GM18909 (cell line): Measurements from ENCODE around the gene PKP3.
"Not testable (repeated sequence)": the region's sequence is repeated elsewhere in the genome, so short reads cannot be mapped to it uniquely, and the experiment has no call there.

Source experiments
- ATAC-seq: cut with Tn5 transposase; IDR thresholded peaks from one replicate; pipeline ENCODE4 v1.9.1; 2021; ENCODE audit warnings: mild to moderate bottlenecking; ENCODE audit not compliant: unreplicated experiment, poor library complexity

Gene PKP3

DNA sequence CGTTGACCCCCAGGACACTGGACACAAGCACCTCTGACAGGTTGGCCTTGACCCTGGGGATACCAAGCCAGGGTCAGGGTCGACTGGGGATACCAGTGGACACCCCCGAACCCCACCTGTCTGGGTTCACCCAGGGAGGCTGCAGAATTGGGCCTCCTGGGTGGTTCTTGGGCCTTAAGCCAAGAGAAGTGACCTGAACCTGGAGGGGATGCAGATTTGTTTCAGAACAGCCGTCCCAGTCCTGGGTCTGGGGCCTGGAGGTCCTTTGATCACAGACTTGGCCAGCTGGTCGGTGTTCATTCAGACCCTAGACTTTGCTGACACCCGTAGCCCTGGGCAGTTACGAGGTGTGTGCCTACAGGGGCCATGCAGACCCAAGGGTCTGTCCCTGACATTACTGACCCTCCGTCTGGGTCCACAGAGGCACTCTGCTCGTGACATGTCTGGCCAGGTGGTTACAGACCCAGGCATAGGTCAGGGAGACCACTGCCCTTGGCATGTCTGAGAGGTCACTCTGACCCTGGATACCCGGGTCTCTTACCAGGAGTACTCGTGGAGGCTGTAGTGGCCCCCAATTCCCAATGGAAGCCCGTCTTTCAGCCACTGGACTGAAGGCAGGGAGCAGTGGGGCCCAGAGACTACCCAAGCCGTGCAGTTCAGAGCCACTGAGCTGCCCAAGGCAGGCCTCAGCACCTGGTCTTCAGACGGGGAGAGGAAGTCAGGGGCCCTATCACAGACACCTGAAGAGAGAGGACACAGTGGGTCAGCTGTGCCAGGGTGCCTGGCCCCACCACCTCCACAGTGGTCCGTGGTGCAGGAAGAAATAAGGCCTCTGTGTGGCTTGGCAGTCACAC is 14.4 kb downstream of the PKP3 start:
- ATAC-seq, result no peak

DNA sequence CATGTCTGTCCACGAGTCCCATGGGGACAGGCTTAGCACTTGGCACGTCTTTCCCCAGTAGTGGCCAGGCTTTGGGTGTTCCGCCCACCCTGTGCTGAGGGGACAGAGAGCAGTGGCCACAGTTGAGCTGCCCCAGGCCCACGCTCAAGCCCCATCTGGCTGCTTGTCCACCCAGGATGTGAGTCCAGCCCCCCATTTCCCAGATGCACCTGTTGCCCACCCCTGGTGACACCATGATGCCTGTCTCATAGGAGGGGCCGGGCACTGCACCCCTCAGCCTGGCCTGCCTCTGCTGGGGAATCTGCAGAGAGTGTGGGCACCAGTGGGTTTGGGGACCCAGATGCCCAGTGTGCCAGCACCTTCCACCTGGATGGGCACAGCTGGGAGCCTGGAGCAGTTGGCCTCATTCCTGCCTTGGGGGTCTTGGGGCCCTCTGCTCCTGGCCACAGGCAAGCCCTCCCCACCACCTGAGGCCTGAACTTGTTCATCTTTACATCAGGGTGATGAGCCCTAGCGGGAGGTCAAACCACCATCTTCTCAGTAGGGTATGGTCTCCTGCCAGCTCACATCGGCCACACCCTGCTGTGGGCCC is 15.1 kb downstream of the PKP3 start:
- no peak for ATAC-seq

DNA sequence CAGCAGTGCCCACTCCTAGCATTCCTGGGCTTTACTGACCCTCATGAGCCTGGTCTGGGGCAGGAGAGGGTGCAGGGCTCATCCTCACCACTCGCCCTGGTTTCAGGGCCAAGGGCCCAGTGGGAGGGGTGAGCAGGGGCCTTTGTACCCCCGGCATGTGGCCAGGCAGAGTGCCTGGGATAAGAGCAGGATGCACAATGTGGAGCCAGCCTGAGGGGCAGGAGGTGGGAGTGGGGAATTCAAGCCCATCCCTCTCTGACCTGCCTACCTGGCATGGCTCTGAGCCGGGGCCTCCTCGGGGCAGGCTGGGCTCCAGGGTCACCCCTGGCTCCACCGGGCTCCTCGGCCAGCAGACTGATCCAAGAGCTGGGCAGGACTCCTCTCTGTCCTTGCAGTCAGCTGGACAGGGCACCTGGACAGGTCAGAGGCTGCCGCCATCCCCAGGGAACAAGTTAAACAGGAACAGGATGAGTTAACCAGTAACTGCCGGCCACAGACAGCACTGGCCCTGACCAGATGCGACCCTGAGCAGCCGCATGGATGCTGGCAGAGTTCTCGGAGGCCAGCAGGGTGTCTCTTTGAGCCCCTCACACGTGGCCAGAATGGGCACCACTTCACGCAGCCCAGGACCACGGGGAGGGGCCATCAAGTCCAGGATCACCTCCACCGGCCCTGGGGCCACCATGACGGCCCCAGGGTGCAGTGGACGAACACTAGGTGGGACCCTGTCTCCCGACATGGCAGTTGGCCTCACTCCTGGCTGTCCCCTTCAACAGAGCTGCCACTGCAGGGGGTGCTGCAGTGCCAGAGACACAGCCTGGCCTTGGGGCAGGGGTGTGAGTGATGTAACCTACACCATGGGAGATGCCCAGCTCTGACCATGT is 15.8 kb downstream of the PKP3 start:
- no peak for ATAC-seq

DNA sequence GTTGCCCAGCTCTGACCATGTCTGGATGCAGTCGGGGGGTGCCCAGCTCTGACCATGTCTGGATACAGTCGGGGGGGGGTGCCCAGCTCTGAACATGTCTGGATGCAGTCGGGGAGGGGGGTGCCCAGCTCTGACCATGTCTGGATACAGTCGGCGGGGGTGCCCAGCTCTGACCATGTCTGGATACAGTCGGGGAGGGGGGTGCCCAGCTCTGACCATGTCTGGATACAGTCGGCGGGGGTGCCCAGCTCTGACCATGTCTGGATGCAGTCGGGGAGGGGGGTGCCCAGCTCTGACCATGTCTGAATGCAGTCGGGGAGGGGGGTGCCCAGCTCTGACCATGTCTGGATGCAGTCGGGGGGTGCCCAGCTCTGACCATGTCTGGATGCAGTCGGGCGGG is 16.7 kb downstream of the PKP3 start:
- not testable (repeated sequence) for ATAC-seq

DNA sequence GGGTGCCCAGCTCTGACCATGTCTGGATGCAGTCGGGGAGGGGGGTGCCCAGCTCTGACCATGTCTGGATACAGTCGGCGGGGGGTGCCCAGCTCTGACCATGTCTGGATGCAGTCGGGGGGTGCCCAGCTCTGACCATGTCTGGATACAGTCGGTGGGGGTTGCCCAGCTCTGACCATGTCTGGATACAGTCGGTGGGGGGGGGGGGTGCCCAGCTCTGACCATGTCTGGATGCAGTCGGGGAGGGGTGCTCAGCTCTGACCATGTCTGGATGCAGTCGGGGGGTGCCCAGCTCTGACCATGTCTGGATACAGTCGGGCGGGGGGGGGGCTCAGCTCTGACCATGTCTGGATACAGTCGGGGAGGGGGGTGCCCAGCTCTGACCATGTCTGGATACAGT is 17.5 kb downstream of the PKP3 start:
- ATAC-seq, result not testable (repeated sequence)

DNA sequence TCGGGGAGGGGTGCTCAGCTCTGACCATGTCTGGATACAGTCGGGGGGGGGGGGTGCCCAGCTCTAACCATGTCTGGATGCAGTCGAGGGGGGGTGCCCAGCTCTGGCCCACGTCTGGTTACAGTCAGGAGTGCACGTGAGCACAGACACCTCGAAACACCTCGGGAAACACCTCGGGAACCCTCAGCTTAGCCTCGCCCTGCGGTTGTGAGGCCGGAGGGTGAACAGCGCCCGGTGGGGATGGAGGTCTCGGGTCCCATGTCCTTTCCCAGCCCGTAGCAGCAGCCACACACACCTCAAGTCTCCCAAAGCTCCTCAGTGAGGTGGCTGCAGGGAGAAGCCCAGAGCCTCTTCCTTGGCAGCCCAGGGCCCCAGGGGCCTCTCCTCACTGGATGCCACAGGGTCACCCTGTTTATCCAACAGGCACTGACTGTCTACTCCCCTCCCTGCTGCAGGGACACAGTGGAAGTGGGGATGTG is 18.7 kb downstream of the PKP3 start:
- ATAC-seq, result no peak

DNA sequence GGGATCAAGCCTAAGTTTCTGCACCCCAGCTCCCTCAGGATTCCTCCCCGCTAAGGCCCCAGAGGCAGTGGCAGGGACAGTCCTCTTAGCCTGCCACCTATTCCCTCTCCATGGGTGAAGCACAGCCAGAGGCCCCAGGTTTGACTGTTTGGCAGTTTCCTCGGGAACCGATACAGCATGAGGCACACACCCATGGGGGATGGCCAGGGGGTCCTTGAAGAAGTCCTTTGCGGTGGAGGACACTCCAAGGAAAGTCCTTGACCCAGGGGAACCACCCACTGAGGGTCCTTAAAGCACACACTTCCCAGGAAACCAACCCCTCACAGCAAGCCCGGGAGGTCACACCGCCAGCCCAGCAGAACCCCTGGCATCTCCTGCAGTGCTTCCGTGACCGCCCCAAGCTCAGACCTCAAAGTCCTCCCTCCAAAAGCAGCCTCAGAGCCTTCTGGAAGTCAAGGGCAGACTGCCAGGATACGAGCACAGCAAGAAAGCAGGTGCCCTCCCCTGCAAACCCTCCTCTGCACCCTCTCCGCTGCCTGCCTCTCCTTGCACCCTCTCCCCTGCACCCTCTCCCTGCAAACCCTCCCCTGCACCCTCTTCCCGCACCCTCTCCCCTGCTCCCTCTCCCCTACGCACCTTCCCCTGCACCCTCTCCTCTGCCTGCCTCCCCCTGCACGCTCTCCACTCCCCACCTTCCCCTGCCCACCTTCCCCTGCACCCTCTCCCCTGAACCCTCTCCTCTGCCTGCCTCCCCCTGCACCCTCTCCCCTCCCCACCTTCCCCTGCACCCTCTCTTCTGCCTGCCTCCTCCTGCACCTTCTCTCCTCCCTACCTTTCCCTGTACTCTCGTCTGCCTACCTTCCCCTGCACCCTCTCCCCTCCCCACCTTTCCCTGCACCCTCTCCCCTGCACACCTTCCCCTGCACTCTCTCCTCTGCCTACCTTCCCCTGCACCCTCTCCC is 19.4 kb downstream of the PKP3 start:
- no peak for ATAC-seq

DNA sequence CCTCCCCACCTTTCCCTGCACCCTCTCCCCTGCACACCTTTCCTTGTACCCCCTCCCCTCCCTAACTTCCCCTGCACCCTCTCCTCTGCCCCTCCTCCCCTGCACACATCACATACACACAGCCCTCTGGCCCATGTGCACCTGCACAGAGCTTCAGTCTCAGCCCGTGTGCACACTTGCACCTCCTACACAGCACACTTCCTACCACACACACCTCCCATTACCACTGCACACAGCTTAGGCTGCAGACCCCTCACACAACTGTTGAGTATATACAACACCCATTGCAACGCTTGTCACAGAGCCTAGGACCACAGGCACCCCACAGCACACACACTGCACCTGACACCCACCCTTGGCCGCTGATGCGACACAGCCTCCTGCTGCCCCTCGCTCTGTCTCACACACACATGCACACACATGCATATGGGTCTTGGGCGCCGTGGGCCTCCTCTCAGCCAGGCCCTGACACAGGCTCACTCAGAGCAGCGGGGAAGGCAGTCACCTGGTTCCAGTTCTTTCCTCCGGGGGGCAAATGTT is 20.4 kb downstream of the PKP3 start:
- ATAC-seq, result peak; percentile 20

DNA sequence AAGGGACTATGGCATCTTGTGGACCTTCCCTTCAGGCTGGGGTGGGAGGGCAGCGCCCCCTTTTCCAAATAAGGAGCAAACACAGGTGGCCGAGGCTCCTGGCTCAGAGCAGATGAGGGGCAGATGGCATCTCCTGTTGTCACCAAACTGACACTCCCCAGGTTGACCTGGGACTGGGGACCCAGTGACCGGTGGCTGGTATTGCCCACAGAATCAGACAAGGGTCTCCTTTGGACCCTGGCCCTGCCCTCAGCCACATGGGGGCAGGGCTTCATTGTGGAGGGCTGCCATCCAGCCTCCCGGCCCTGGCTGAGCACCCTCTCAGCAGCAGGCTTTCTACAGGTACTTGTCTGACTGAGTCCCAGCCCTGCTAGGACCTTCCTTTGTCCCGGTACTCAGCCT is 21.6 kb downstream of the PKP3 start:
- no peak for ATAC-seq

DNA sequence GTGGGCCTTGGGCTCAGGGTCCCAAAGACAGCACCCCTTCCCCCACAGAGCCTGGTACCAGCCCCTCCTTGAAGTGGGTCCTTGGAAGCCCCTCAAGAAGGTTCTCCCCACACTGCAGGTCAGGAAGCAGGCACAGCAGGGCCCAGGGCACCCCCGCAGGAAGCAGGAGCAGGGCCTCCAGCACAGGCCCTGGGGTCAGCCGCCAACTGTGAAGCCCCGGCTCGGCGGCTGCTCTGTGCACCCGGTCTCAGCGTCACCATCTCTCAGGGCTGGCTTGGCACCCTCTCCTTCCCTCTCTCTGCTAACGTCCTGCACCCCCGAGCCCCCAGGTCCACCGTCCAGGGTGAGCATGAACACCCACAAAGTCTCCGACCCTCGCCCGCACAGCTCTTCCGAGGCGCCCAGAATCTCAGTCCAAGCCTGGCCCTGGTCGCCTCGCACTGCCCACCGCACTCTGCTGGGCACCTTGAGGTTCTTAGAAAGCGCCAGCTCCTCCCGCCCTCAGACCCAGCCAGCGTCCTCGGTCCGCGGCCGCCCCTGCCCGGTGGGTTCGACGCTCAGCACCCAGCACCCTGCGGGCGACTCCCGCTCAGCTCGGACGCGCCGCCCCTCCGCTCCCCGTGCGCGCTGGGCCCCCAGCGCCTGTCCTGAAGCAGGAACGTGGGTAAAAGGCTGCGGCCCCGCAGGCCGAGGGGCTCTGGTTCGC is 22.2 kb downstream of the PKP3 start:
- no peak for ATAC-seq

DNA sequence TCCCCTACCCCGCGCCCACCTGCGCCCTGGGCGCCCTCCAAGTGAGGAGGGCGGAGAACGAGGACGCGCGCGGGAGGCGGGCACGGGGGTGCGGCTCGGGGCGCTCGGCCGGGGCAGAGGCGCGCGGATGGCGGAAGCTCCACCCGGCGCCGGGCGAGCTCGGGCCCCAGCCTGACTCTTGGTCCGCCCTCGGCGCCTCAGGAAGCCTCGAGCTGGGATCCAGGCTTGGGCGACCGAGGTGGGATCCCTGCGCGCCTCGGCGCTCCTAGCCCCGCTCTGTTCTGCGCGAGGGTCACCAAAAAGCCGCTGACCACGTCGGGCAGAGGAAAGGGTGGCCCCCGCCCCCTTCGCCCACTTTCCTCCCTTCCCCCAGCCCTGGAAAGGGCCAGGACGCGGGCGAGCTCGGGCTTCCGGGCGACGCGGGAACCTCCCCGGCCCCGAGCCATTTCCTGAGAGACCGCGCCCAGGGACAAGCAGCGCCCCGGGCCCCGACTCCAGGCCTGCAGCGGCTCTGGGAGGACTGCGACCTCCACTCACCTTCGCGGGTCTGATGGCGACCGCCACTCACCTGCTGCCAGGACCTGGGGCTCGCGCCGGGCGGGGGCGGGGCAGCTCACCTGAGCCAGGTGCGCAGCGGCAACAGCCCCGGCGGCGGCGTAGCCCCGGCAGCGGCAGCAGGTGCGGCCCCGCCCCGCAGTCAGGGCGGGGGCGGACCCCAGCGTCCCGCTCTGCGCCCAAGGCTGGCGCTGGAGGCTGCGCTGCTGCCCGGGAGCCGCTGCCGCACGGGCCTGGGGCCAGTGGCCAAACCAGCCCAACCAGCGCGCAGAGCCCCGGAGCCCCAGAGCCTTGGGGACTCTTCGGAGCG is 23.0 kb downstream of the PKP3 start:
- no peak for ATAC-seq

DNA sequence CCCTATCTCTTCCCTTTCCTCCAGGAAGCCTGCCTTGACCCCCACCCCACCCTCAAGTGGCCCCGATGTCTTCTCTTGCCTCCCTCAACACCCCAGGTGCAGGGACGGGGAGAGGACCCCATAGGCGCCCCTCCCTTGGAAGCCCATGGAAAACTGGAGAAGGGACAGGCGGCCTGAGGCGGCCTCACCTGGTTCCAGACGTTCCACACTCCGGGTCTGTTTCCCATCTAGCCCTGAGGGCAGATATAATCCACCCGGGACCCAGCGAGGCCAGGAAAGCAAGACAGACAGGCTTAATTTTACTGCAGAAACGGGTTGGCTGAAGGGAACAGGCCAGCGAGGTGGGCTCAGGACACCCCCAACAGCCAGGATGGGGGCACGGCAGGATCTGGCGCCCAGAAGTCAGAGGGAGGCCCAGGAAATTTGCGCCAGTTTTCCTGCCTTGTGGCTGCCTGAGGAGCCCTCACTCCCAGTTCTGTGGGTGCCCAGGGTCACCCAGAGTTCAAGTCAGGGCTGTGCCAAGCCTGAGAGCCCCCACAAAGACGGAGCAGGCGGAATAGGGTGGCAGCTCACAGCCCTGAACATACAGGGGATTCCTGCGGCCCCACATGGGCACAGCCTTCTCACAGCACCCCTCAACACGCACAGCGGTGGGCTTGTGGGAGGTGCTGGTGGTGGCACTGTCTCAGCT is 23.8 kb downstream of the PKP3 start:
- no peak for ATAC-seq

DNA sequence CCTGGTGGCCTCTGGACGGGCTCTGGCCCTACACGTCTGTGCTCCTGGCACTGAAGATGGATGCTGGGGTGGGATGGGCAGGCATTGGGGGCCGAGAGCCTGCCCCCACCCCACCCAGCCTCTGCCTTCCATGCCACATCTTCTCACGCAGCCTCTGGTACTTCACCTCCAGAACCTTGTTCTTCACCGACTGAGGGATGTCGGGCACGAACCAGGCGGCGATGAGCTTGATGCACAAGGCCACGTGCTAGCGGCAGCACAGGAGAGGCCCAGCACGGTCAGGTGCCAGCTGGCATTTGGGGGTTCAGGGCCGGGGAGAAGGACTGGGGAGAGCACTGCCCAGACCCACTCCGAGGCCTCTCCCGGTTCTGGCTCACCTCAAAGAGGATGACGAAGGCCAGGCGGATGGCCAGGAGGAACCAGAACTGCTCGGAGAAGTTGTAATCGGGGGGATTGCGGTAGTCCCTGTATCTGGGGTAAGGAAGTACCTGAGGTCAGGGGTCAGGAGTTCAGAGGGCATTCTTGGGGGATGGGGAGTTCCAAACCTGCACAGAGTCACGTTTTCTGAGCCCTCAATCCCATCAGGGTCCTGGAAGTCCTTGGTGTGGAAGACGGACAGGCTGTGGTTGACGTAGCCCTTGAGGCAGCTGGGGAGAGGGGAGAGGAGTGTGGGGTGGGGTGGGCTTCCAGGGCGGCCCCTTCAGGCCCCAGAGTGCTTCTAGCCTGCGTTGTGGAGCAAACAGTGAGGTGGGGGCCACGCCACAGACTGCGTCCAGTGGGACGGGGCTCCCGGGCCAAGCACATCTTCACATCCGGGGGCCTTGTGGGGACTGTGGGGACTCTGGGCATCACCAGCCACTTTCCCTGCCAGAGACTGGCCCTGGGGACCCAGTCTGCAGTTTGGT is 24.6 kb downstream of the PKP3 start:
- ATAC-seq, result no peak

DNA sequence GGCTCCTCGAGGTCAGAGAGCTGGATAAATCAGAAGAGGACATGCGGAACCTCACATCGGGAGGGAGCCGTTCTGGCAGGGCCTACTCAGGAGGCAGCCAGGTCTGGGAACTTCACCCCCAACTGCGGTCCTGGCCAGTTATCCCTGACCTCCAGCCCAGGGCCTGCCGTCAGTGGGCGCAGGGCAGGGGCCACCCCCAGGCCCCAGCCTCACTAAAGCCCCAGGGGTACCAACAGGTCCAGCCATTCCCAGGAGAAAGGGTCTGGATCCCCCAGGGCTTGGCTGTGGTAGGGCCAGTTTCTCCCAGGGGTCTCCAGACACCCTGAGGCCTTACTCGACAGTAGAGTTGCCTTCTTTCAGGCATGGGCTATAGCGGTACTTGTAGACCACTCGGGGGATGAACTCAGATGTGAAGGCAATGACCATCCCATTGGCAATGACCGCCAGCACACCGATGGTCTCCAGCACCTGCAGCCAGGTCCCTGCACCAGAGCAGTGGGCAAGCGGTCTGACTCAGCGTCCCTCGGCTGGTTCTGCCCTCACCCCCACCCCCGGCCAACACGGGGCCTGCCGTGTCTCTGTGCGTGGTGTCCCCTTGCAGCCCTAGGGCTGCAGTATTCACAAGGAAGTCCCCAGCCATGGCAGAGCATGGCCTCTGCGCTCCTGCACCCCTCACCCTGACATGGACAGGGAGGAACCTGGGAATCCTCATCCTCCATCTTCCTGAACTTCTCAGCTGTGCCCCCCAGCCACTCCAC is 25.4 kb downstream of the PKP3 start:
- no peak for ATAC-seq

DNA sequence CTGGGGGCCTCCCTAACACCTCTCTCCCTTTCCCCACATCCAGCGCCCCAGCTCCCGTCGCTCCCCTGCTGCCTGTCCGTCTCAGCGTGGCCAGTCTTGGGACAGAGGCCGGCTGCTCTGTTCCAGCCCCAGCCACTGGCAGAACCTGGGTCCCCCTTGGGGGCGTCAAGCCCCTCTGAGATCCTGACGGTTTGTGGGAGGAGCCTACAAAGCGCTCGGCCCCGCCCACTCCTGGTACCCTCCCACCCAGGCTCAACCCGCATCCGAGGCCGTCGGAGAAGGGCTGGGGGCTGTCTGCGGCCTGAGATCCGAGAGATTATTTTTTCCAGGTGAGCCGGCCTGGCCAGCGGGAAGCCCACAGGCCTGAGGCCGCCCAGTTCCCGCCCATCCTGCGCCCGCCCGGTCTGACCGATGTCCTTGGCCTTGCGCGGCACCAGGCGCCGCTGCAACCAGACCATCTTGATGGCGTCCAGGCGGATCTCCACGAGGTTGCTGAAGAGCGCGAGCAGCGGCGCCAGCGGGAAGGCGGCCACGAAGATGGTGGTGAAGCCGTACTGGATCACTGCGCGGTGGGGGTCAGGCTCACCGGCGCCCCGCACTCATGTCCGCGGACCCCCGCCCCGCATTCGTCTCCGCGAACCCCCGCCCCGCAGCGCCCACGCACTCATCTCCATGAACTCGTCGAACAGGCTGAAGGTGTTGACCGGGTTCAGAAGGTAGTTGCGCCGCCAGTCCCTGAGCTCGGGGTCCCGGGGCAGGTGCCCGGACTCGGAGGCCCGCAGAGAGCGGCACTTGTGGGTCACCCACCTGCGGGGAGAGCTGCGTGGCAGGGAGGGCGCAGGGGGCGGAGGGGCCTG is 26.3 kb downstream of the PKP3 start:
- ATAC-seq, result no peak
